ENCODE measurements around the gene LCNL1. TPM values are rescaled to one million over a fixed set of nuclear protein-coding genes. Genes with fewer than 3 reads are reported as not detected.

Gene LCNL1
- total and polyA plus RNA-seq, 2 of the 13 experiments (the other 11 are each of a cell fraction or from before 2014, with no cell fraction given) = not detected

GRCh38 chr9:137021979-137022661 is 39.3 kb downstream of the LCNL1 start (continued):
- TF ChIP-seq MNT (IDR thresholded peaks at IDR 0.05) = peak; percentile 27; the same call in 1 of the 2 replicates
- no peak for TF ChIP-seq ZNF768 (CRISPR knock-in tag; IDR thresholded peaks at IDR 0.05)
- peak; percentile 52; the same call in 1 of the 2 replicates for TF ChIP-seq RXRA (CRISPR knock-in tag; IDR thresholded peaks at IDR 0.05)
- no peak for TF ChIP-seq HNRNPH1 (optimal IDR thresholded peaks at IDR 0.05; ENCODE audit: low read depth, low read length)
- peak; percentile 43; the same call in 1 of the 2 replicates for TF ChIP-seq MYPOP (CRISPR knock-in tag; IDR thresholded peaks at IDR 0.05)
- peak; percentile 23 for TF ChIP-seq TEAD3 (CRISPR knock-in tag; optimal IDR thresholded peaks at IDR 0.05; ENCODE audit: borderline replicate concordance)
- no peak for TF ChIP-seq USF2 (IDR thresholded peaks at IDR 0.05; ENCODE audit: low read depth, low read length)
- TF ChIP-seq USF2 (CRISPR knock-in tag; IDR thresholded peaks at IDR 0.05; ENCODE audit: borderline replicate concordance) = peak; percentile 17; the same call in 1 of the 2 replicates
- peak; percentile 27; the same call in 1 of the 2 replicates for TF ChIP-seq ZFX (CRISPR knock-in tag; IDR thresholded peaks at IDR 0.05; ENCODE audit: low read depth)
- TF ChIP-seq SP5 (CRISPR knock-in tag; IDR thresholded peaks at IDR 0.05; ENCODE audit: borderline replicate concordance, low read depth) = peak; percentile 71; the same call in 1 of the 2 replicates
- TF ChIP-seq ZNF138 (CRISPR knock-in tag; IDR thresholded peaks at IDR 0.05; ENCODE audit: low read depth) = 0 out of 2 replicates have a peak, but pooled peaks have one; percentile 76
- TF ChIP-seq NFRKB (IDR thresholded peaks at IDR 0.05) = no peak
- TF ChIP-seq ZNF564 (CRISPR knock-in tag; IDR thresholded peaks at IDR 0.05) = no peak
- peak; percentile 41; the same call in 1 of the 2 replicates for TF ChIP-seq NRL (CRISPR knock-in tag; IDR thresholded peaks at IDR 0.05; ENCODE audit: borderline replicate concordance)
- TF ChIP-seq ZNF687 (CRISPR knock-in tag; IDR thresholded peaks at IDR 0.05) = peak; percentile 62
- no peak for TF ChIP-seq ZNF577 (CRISPR knock-in tag; IDR thresholded peaks at IDR 0.05; ENCODE audit: borderline replicate concordance, low read depth)
- TF ChIP-seq TCF7 (IDR thresholded peaks at IDR 0.05; ENCODE audit: low read depth) = no peak
